Measurements from ENCODE around the gene SIK3.
"Not testable (repeated sequence)": the region's sequence is repeated elsewhere in the genome, so short reads cannot be mapped to it uniquely, and the experiment has no call there.

The SIK3 gene

DNA sequence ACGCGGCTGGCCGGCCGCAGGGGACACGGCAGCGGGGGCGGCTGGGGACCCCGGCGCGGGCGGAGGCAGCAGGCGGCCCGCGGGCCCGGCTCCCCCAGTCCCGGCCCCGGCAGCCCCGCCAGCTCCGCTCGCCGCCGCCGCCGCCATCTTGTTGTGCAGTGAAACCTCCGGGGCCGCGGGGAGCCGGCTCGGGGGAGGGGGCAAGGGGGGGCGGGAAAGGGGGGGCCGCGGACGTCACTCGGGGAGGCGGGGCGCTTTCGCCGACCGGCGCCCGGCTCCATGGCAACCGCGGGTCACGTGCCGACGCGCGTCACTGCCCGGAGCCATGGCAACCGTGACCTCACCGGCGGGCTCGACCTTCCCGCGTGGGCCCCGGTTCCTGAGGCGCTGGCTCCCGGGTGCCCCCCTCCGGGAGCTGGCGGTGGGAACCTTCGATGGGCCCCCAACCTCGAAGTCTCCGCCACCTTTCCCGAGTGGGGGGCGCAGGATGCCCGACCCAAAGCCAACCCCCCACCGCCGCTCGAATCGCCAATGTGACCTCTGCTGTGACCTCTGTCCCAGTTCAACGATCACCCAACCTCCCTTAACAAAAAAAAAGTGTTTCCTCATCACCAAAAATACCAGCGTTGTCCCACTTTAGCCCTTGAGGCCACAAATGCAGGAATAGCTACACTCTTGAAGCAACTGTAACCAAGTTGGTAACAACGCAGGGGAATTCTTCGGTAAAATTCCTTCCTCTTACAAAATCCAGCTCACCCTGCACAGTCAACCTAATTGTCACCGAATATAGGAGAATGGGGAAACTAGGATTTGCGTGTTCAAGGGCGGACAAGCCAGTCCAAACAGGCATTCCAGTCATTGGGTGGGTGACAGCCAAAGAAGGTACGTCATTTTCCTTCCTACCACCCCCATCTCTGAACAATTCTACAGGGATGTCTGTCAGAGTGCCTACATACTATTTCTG, at the start of gene SIK3:
Gene SIK3, minus strand, starts transcription at position 160 of the 964 bp plus-strand sequence. Its CDS starts 13 bp downstream, at position 147.
- peak; percentile 81 to 93 (median 84) for DNase-seq (ENCODE audit: low read depth in 2 of 3, low spot score in 1 of 3)

- no peak for DNase-seq (ENCODE audit: low read depth in 2 of 3, low spot score in 1 of 3)
Measured at GRCh38 chr11:117146521-117146920, 48.3 kb upstream of the SIK3 start.

DNA sequence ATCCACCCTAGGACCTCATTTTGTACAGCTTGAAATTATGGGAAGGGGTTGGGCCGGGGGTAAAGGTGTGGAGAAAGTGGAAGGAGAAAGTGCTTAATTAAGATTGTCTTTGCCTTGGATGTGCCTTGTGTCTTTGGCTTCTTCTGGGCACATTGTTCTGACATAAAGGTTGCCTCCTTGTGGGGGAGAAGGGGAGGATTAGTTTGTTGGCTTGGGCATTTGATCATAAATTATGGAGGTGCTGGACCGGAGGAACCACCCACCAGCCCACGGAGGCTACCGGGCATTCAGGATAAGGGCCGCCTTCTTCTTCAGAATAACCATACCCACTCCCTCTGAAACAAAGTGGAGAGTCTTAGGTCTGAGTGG, 47.1 kb upstream of the SIK3 start:
- DNase-seq (ENCODE audit: low read depth in 2 of 3, low spot score in 1 of 3), result no peak

- DNase-seq (ENCODE audit: low read depth in 2 of 3, low spot score in 1 of 3), result peak; percentile 6 to 33 (median 8)
Measured at GRCh38 chr11:117144477-117145392, 46.5 kb upstream of the SIK3 start.

DNA sequence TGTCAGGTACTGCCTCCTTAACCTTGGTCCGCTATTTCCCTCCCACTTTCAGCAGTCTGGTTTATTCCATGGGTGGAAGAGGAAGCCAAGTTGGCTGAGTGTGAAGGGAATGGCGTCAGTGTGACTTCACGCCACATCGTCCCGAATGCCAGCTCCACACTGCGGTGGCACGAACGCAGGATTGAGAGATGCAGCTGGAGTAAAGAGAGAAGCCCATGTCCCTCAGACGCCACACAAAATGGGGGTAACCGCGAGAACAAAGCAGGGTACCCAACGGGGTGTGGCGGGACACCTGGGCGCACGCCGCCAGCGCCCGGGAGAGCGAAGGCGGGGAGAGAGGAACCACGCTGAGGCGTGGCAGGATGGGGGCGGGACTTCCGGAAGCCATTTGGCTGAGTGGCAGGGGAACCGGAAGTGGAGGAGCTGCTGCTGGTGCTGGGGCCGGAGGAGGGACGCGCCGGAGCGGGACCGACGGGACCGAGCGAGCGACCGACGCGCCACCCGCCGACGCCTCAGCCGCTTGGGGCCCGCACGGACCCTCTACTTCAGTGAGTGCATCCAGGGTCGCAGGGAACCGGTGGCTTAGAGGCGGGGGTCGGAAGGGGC, 45.7 kb upstream of the SIK3 start, which contains the start of gene PAFAH1B2:
Gene PAFAH1B2, plus strand, starts transcription at position 417 of the 606 bp plus-strand sequence. CDS start 8,161 bp downstream, outside the sequence.
- DNase-seq (ENCODE audit: low read depth in 2 of 3, low spot score in 1 of 3), result peak; percentile 94 to 98 (median 95)

GRCh38 chr11:117143390-117143789, 45.2 kb upstream of the SIK3 start:
- DNase-seq (ENCODE audit: low read depth in 2 of 3, low spot score in 1 of 3), result peak in 2 of 3 donors; percentile 11 to 25

DNA sequence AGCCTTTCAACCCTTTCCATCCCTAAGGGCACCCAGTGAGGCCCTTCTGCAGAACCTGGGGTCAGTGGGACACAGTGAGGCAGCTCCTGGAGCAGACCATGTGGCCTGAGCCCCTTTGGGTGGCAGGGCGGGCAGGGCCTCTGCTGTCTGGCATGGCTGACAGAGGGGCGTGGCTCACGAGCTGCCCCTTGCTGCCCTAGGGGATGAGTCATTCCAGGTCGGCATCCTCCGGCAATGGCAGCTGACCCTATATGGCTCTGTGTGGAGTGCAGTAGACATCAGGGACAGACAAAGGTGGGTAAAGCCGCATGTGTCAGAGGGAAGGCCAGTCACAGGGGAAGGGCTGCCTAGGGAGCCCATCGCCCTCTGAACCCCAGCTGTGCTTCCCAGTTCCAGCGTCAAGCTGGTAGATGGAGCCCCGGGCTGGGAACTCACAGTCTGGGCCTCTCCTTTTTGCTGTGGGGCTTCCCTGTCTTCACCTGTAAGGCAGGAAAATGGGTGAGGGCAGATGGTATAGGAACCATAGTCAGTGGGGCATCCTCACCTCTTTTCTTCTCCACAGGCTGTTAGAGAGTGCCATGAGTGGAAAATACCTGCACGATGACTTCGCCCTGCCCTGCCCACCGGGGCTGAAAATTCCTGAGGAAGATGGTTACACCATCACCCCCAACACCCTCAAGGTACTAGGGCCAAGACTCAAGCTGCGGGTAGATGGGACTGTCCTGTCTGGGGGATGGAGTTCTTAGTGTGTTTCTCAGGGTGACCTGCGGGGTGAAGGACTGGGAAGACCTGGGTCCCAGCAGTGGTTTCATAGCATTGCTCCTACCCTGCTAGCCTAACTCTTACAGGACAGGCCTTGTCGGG, 39.2 kb upstream of the SIK3 start:
- DNase-seq (ENCODE audit: low read depth in 2 of 3, low spot score in 1 of 3), result not testable (repeated sequence)

DNA sequence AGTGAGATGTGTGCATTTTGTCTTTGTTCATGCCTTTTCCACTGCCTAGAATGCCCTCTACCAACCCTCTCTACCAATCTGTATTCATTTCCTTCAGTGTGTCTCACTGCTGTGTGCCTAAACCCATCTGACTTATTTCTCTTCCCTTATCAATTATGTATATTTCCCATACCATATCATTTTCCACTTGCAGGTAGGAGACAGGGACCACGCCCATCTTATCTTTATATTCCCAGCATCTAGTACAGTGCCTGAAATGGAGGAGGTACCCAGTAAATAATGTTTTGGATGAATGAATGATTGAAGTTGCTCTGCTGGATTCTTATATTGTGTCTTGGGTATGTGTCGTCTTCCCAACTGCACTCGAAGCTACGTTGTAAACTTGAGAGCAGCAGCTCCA, 36.8 kb upstream of the SIK3 start:
- not testable (repeated sequence) for DNase-seq (ENCODE audit: low read depth in 2 of 3, low spot score in 1 of 3)

- no peak for DNase-seq (ENCODE audit: low read depth in 2 of 3, low spot score in 1 of 3)
Measured at GRCh38 chr11:117134431-117134830, 36.2 kb upstream of the SIK3 start.

DNA sequence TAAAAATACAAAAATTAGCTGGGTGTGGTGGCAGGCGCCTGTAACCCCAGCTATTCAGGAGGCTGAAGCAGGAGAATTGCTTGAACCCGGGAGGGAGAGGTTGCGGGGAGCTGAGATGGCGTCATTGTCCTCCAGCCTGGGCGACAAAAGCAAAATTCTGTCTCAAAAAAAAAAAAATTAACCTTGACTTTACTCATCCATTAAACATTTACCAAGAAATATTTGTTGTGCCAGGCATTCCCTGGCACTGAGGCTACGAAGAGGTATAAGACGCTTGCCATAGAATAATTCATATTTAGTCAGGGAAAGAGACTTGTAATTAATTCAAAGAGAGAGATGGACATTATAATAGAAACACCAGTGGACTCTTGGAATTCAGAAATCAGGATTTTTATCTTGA, 32.7 kb upstream of the SIK3 start:
- no peak for DNase-seq (ENCODE audit: low read depth in 2 of 3, low spot score in 1 of 3)

- not testable (repeated sequence) for DNase-seq (ENCODE audit: low read depth in 2 of 3, low spot score in 1 of 3)
Measured at GRCh38 chr11:117130396-117130795, 32.2 kb upstream of the SIK3 start.

DNA sequence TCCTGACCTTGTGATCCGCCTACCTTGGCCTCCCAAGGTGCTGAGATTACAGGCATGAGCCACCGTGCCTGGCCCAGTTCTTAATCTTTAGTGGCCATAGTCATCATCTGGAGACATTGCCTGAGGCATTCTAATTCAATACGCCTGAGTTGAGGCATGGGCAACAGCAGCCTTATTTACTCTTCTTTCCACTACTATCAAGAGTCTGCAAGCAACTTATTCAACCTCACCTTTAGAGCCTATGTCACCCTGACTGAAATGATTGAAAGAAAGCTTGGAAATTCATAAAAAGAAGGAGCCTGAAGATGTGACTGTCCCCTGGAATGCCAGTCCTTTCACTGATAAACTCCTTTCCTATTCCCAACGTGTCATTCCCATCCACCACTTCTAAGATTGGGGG, 30.1 kb upstream of the SIK3 start:
- DNase-seq (ENCODE audit: low read depth in 2 of 3, low spot score in 1 of 3), result no peak

GRCh38 chr11:117127171-117127901, 29.1 kb upstream of the SIK3 start:
- DNase-seq (ENCODE audit: low read depth in 2 of 3, low spot score in 1 of 3), result no peak

DNA sequence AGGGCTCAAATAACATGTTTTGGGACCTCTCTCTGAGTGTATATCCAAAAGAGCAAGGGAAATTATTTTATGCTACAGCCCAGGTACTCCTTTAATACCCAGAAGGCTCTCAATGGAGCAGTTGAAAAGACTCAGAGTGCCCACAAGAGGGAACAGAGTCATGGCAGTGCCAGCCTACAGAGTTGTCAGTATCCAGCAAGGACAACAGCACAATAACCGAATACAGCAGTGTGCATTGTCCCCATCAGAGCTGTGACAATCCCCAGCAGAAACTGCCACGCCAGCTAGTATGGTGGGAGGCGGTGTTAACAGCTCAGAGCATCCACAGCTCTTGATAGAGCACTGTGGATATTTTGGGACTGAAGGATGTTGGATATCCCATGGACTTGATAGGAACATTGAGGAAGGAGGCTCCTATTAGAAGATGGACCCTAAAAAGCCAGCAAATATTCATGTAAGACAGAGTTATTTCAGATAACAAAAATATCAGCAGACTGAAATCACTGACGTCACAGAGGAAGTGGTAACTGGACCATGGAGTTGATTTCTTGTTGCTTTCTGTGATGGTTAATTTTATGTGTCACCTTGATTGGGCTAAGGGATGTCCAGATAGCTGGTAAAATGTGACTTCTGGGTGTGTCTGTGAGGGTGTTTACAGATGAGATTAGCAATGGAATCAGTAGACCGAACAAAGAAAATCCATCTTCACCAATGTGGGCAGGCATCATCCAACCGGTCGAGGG, 28.2 kb upstream of the SIK3 start:
- DNase-seq (ENCODE audit: low read depth in 2 of 3, low spot score in 1 of 3), result no peak

- DNase-seq (ENCODE audit: low read depth in 2 of 3, low spot score in 1 of 3), result no peak
Measured at GRCh38 chr11:117122556-117122955, 24.3 kb upstream of the SIK3 start.

GRCh38 chr11:117121176-117121575, 22.9 kb upstream of the SIK3 start:
- no peak for DNase-seq (ENCODE audit: low read depth in 2 of 3, low spot score in 1 of 3)

- no peak for DNase-seq (ENCODE audit: low read depth in 2 of 3, low spot score in 1 of 3)
Measured at GRCh38 chr11:117117681-117118080, 19.5 kb upstream of the SIK3 start.

DNA sequence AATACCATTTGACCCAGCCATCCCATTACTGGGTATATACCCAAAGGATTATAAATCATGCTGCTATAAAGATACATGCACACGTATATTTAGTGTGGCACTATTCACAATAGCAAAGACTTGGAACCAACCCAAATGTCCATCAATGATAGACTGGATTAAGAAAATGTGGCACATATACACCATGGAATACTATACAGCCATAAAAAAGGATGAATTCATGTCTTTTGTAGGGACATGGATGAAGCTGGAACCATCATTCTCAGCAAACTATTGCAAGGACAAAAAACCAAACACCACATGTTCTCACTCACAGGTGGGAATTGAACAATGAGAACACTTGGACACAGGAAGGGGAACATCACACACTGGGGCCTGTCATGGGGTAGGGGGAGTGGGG, 14.7 kb upstream of the SIK3 start:
- not testable (repeated sequence) for DNase-seq (ENCODE audit: low read depth in 2 of 3, low spot score in 1 of 3)

DNA sequence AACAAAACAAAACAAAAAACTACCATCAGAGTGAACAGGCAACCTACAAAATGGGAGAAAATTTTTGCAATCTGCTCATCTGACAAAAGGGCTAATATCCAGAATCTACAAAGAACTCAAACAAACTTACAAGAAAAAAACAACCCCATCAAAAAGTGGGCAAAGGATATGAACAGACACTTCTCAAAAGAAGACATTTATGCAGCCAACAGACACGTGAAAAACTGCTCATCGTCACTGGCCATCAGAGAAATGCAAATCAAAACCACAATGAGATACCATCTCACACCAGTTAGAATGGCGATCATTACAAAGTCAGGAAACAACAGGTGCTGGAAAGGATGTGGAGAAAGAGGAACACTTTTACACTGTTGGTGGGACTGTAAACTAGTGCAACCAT, 14.3 kb upstream of the SIK3 start:
- DNase-seq (ENCODE audit: low read depth in 2 of 3, low spot score in 1 of 3), result not testable (repeated sequence)

All from stimulated activated CD4-positive, alpha-beta T cell treated with anti-CD3 and anti-CD28 coated beads, Interleukin-12 subunit alpha, Interleukin-12 subunit beta, amount 100 ng/mL, for 48 hours (primary cell).